ENCODE data around the gene IL1RAPL1.
A peak's percentile ranks its signal among the peaks of the same experiment; 100 is the strongest.

DNA sequence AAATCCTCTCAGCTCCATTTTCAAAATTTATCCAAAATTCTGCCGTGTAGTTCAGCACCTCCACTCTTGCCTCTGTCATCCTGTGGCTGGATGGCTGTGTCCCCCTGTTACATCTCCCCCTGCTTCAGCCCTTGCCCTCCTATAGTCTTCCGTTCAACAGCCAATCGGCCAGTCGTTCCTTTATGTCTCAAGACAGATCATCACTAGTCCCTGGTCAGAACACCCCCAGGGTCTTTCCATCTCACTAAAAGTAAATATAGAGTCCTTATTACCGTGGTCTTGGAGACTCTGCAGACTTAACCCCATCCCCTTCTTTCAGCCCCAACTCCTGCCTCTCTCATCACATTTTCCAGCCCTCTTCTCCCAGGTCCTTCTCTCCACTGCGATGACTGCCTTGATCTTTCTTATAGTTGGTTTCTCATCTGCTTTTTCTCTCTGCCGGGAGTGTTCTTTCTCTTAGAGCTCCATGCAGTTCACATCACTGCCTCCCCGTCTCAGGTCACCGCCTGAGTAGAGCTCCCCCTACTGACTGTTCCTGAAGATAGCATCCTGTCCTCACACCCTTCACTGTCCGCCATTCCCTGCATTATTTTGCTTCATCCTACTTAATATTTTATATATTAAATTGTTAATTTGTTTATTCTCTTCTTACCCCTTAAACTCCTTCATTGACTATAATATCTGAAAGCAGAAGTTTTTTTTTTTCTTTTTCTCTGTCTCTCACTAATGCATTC, 891.3 kb downstream of the IL1RAPL1 start:
- TF ChIP-seq CTCF (IDR thresholded peaks at IDR 0.05): peak; percentile 33 to 52 (median 35)
- no peak for TF ChIP-seq POLR2AphosphoS5 (IDR thresholded peaks at IDR 0.05)
- no peak for TF ChIP-seq POLR2A (IDR thresholded peaks at IDR 0.05; ENCODE audit: low read depth)
- no peak for TF ChIP-seq EP300 (IDR thresholded peaks at IDR 0.05)

Measured in esophagus muscularis mucosa (tissue), 4 donors.